SK-N-SH treated with all-trans-retinoic acid at 6 μM for 48 hours (cell line): ENCODE measurements around the gene SSBP2.

Source experiments
- ATAC-seq: fragments of 200-7000 bp; cut with Tn5 transposase; 3 replicates; pipeline ENCODE4 v1.9.1; 2020; ENCODE audit warnings: mild to moderate bottlenecking, moderate library complexity
- ARNTL ChIP-seq: fragments of 450-650 bp; formaldehyde crosslinking; IDR thresholded peaks from 2 replicates; pipeline ENCODE4 v1.5.0; 2020; ENCODE audit warnings: low read depth, mild to moderate bottlenecking, moderate library complexity, borderline replicate concordance
- BACH2 ChIP-seq: fragments of 250-450 bp; sonication (Bioruptor Pico); IDR thresholded peaks from 2 replicates; pipeline ENCODE4 v1.9.0; 2021; ENCODE audit warnings: mild to moderate bottlenecking, borderline replicate concordance
- CSDC2 ChIP-seq: fragments of 250-450 bp; sonication (Bioruptor Pico); IDR thresholded peaks from 2 replicates; pipeline ENCODE4 v1.5.0; 2020; ENCODE audit warnings: mild to moderate bottlenecking, moderate library complexity
- ESRRG ChIP-seq: fragments of 250-450 bp; sonication (Bioruptor Pico); IDR thresholded peaks from 2 replicates; pipeline ENCODE4 v1.6.1; 2021; ENCODE audit warnings: mild to moderate bottlenecking
- GLIS3 ChIP-seq: fragments of 250-450 bp; sonication (Bioruptor Pico); IDR thresholded peaks from 2 replicates; pipeline ENCODE4 v1.5.0; 2020; ENCODE audit warnings: mild to moderate bottlenecking, moderate library complexity
- ISL1 ChIP-seq: fragments of 250-450 bp; sonication (Bioruptor Pico); IDR thresholded peaks from 2 replicates; pipeline ENCODE4 v2.1.2; 2022; ENCODE audit warnings: mild to moderate bottlenecking, moderate library complexity
- OSR1 ChIP-seq: fragments of 250-450 bp; sonication (Bioruptor Pico); IDR thresholded peaks from 2 replicates; pipeline ENCODE4 v1.8.0; 2022; ENCODE audit warnings: moderate library complexity, mild to moderate bottlenecking, inconsistent platforms
- PATZ1 ChIP-seq: fragments of 250-450 bp; sonication (Bioruptor Pico); IDR thresholded peaks from 2 replicates; pipeline ENCODE4 v1.8.0; 2020; ENCODE audit warnings: mild to moderate bottlenecking, moderate library complexity, borderline replicate concordance
- PPARA ChIP-seq: fragments of 250-450 bp; sonication (Bioruptor Pico); IDR thresholded peaks from 2 replicates; pipeline ENCODE4 v1.5.0; 2020; ENCODE audit warnings: mild to moderate bottlenecking, borderline replicate concordance
- RARB ChIP-seq: fragments of 250-450 bp; sonication (Bioruptor Pico); IDR thresholded peaks from 2 replicates; pipeline ENCODE4 v1.8.0; 2021; ENCODE audit warnings: mild to moderate bottlenecking, moderate library complexity
- SNAI2 ChIP-seq: fragments of 250-450 bp; sonication (Bioruptor Pico); IDR thresholded peaks from 2 replicates; pipeline ENCODE4 v1.5.0; 2020; ENCODE audit warnings: mild to moderate bottlenecking, moderate library complexity
- TCF4 ChIP-seq: fragments of 250-450 bp; sonication (Bioruptor Pico); IDR thresholded peaks from 2 replicates; pipeline ENCODE4 v1.8.0; 2021; ENCODE audit warnings: mild to moderate bottlenecking, moderate library complexity, borderline replicate concordance
- ZC3H10 ChIP-seq: fragments of 250-450 bp; sonication (Bioruptor Pico); IDR thresholded peaks from 2 replicates; pipeline ENCODE4 v1.5.1; 2021; ENCODE audit warnings: mild to moderate bottlenecking, moderate library complexity
- ZFP3 ChIP-seq: fragments of 250-450 bp; sonication (Bioruptor Pico); IDR thresholded peaks from 2 replicates; pipeline ENCODE4 v1.5.0; 2020; ENCODE audit warnings: mild to moderate bottlenecking, moderate library complexity
- ZFP30 ChIP-seq: fragments of 450-650 bp; formaldehyde crosslinking; IDR thresholded peaks from 2 replicates; pipeline ENCODE4 v1.5.0; 2022; ENCODE audit warnings: mild to moderate bottlenecking, moderate library complexity
- TF ChIP-seq, protein P1 (sequence below): fragments of 250-450 bp; sonication (Bioruptor Pico); IDR thresholded peaks from 2 replicates; pipeline ENCODE4 v1.5.1; 2020; ENCODE audit warnings: low read depth, mild to moderate bottlenecking, moderate library complexity
- TF ChIP-seq, protein P2 (sequence below): fragments of 250-450 bp; sonication (Bioruptor Pico); IDR thresholded peaks from 2 replicates; pipeline ENCODE4 v1.5.0; 2020; ENCODE audit warnings: mild to moderate bottlenecking, moderate library complexity

The SSBP2 gene

DNA sequence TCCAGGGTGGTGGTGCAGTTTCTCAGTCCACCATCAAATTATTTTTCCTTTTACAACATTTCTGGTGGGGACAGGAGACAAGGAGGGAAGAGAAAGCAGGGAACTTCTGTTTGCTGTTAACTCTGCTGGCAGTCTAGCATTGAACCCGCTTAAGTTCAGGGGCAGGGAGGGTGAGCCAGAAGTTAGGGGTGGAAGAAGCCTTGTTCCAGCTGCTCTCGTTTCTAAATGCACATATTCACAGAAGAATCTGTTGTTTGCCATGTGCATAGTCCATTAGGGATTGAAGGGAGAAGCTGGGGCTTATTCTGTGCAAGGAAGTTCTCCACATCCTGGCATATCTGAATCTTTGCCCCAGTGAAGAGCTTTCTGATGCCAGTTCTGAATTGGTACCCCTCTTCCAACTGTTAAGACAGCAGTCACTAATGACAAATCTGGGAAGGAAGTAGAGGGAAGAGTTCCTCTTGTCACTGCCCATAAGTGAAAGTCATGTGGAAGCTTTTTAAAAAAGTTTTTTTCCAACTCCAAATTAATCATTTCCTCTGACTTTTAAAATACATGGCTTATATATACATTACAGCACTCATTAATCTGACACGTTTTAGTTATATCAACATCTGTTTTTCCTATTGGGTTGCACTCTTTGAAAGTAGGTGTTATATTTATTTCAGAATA, 324.4 kb downstream of the SSBP2 start:
- peak; percentile 18; the same call in 2 of the 3 replicates for ATAC-seq
- TF ChIP-seq RARB (CRISPR knock-in tag) (no peak), ZFP3 (CRISPR knock-in tag) (no peak), ISL1 (CRISPR knock-in tag) (no peak), BACH2 (CRISPR knock-in tag) (no peak), ARNTL (CRISPR knock-in tag) (no peak), GLIS3 (CRISPR knock-in tag) (no peak)
- TF ChIP-seq, protein P1, sequence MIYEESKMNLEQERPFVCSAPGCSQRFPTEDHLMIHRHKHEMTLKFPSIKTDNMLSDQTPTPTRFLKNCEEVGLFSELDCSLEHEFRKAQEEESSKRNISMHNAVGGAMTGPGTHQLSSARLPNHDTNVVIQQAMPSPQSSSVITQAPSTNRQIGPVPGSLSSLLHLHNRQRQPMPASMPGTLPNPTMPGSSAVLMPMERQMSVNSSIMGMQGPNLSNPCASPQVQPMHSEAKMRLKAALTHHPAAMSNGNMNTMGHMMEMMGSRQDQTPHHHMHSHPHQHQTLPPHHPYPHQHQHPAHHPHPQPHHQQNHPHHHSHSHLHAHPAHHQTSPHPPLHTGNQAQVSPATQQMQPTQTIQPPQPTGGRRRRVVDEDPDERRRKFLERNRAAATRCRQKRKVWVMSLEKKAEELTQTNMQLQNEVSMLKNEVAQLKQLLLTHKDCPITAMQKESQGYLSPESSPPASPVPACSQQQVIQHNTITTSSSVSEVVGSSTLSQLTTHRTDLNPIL (CRISPR knock-in tag): no peak
- TF ChIP-seq, protein P2, sequence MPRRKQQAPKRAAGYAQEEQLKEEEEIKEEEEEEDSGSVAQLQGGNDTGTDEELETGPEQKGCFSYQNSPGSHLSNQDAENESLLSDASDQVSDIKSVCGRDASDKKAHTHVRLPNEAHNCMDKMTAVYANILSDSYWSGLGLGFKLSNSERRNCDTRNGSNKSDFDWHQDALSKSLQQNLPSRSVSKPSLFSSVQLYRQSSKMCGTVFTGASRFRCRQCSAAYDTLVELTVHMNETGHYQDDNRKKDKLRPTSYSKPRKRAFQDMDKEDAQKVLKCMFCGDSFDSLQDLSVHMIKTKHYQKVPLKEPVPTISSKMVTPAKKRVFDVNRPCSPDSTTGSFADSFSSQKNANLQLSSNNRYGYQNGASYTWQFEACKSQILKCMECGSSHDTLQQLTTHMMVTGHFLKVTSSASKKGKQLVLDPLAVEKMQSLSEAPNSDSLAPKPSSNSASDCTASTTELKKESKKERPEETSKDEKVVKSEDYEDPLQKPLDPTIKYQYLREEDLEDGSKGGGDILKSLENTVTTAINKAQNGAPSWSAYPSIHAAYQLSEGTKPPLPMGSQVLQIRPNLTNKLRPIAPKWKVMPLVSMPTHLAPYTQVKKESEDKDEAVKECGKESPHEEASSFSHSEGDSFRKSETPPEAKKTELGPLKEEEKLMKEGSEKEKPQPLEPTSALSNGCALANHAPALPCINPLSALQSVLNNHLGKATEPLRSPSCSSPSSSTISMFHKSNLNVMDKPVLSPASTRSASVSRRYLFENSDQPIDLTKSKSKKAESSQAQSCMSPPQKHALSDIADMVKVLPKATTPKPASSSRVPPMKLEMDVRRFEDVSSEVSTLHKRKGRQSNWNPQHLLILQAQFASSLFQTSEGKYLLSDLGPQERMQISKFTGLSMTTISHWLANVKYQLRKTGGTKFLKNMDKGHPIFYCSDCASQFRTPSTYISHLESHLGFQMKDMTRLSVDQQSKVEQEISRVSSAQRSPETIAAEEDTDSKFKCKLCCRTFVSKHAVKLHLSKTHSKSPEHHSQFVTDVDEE (CRISPR knock-in tag): no peak

DNA sequence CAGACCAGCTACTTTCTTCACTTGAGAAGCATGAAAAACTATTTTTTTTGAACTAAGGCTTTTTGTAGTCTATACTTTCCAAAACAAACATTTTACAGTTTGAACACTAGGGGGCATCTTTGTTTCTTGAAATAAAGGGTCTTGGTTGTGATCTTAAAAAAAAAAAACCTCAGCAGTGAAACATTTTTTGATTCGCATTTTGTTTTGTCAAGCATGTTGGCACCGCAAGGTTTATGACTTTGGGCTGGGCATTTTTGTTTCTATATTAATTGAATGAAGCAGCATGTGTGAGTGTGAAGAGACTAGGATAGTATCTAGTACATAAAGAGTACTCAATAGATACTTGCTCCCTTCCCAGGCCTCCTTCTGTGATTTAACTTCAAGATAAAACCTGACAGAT, 325.3 kb downstream of the SSBP2 start:
- TF ChIP-seq ZFP3 (CRISPR knock-in tag): no peak
- no peak for TF ChIP-seq TCF4 (CRISPR knock-in tag)
- TF ChIP-seq RARB (CRISPR knock-in tag): no peak
- TF ChIP-seq ZFP30 (CRISPR knock-in tag): no peak
- no peak for TF ChIP-seq OSR1
- no peak for TF ChIP-seq CSDC2 (CRISPR knock-in tag)
- ATAC-seq: peak; percentile 80

GRCh38 chr5:81424728-81425127, 326.2 kb downstream of the SSBP2 start:
- no peak for TF ChIP-seq ARNTL (CRISPR knock-in tag)
- no peak for TF ChIP-seq ZC3H10 (CRISPR knock-in tag)
- TF ChIP-seq, protein P1 (CRISPR knock-in tag): no peak
- TF ChIP-seq, protein P2 (CRISPR knock-in tag): no peak
- TF ChIP-seq PPARA: no peak
- TF ChIP-seq ESRRG: no peak
- TF ChIP-seq SNAI2: no peak
- TF ChIP-seq PATZ1 (CRISPR knock-in tag): no peak
- TF ChIP-seq, all 23 proteins: peak for 0
- ATAC-seq: no peak

GRCh38 chr5:81422671-81423070, 328.2 kb downstream of the SSBP2 start:
- ATAC-seq: no peak
- TF ChIP-seq GLIS3 (CRISPR knock-in tag) (no peak), PPARA (no peak), ISL1 (CRISPR knock-in tag) (peak; percentile 27; the same call in 1 of the 2 replicates)
- TF ChIP-seq, protein P1 (CRISPR knock-in tag): no peak
- TF ChIP-seq, protein P2 (CRISPR knock-in tag): no peak
